Measurements from ENCODE around the gene TRPM2. TPM values are rescaled to one million over a fixed set of nuclear protein-coding genes. Genes with fewer than 3 reads are reported as not detected.

Gene TRPM2
- total RNA-seq, 4 donors from 2014 or later = 0.40 to 6.9 (median 2.5) TPM

DNA sequence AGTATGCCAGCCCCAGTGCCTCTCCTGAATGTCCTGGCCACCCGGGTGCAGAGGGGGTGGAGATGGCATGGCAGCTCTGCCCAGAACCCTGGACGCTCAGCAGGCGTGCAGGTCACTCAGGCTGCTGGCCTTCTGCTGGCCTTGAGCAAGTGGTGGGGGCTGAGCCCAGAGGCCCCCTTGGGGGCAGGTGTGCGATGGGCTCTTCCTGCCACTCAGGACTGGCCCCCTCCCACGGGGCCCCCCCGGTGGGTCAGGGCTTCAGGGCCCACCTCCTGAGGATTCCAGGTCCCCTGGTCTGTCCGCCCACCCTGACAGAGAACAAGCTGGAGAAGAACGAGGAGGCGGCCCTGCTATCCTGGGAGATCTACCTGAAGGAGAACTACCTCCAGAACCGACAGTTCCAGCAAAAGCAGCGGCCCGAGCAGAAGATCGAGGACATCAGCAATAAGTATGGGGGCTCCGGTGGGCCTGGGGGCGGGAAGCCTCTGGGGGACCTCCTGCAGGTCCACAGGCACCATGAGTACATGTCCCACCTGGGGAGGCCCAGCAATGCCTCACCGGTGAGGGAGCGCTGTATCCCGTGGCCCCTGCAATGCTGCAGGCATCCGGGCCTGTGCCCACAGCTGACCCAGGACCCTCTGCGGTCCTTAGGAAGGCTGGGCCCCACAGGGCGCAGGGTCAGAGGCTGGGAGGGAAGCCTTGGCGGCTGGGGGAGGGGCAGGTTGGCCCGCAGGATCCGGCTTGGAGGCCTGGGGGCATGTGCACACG lies 64.9 kb downstream of the TRPM2 start:
- 80 to 93% methylated on average over 1 to 6 of the region's 25 CpGs for WGBS, 2 donors
- Histone ChIP-seq H3K4me3 (no peak overlapping the region), H3K9me3 (peaks cover 0 to 7% (median 0%) of the 10 kb centered on the region in 3 donors), H3K36me3 (no peaks in the 10 kb centered on the region), H3K27me3 (peaks cover 0 to 34% (median 0%) of the 10 kb centered on the region in 4 donors), H3K4me1 (no peaks in the 10 kb centered on the region), H3K27ac (no peak overlapping the region)
- no peak for DNase-seq
- intact Hi-C loops (cut with DNase I) = no loop called here
- TF ChIP-seq, protein P1, sequence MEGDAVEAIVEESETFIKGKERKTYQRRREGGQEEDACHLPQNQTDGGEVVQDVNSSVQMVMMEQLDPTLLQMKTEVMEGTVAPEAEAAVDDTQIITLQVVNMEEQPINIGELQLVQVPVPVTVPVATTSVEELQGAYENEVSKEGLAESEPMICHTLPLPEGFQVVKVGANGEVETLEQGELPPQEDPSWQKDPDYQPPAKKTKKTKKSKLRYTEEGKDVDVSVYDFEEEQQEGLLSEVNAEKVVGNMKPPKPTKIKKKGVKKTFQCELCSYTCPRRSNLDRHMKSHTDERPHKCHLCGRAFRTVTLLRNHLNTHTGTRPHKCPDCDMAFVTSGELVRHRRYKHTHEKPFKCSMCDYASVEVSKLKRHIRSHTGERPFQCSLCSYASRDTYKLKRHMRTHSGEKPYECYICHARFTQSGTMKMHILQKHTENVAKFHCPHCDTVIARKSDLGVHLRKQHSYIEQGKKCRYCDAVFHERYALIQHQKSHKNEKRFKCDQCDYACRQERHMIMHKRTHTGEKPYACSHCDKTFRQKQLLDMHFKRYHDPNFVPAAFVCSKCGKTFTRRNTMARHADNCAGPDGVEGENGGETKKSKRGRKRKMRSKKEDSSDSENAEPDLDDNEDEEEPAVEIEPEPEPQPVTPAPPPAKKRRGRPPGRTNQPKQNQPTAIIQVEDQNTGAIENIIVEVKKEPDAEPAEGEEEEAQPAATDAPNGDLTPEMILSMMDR (IDR thresholded peaks at IDR 0.05) = no peak
- TF ChIP-seq POLR2A (IDR thresholded peaks at IDR 0.05) = no peak

DNA sequence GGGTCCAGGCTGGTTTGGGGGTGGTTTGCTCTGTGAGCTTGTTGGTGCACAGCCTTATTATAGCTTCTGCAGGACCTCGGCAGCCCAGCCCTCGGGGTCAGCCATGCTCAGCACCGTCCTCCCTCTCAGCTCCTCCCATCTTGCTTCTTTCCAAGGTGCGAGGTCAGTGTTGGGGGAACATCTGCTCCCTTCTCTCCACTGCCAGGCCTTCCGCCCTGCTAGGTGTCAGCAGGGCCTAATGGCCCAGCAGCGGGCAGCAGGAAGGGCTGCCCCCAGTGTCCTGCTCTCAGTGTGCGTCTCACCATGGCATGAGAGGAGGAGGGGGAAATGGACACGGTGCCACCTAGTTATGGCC lies 65.4 kb downstream of the TRPM2 start:
- no peak overlapping the region for H3K27ac ChIP-seq
- H3K4me1 ChIP-seq = no peaks in the 10 kb centered on the region
- TF ChIP-seq, protein P1 (IDR thresholded peaks at IDR 0.05) = no peak
- no peak for TF ChIP-seq POLR2A (IDR thresholded peaks at IDR 0.05)
- no peak for DNase-seq
- no peak overlapping the region for H3K4me3 ChIP-seq
- intact Hi-C loops (cut with DNase I) = no loop called here
- H3K36me3 ChIP-seq = no peaks in the 10 kb centered on the region
- peaks cover 0 to 7% (median 0%) of the 10 kb centered on the region in 3 donors for H3K9me3 ChIP-seq
- no CpG with 5 or more reads among the region's 8 CpGs for WGBS, 2 donors
- H3K27me3 ChIP-seq = peaks cover 0 to 29% (median 0%) of the 10 kb centered on the region in 4 donors

DNA sequence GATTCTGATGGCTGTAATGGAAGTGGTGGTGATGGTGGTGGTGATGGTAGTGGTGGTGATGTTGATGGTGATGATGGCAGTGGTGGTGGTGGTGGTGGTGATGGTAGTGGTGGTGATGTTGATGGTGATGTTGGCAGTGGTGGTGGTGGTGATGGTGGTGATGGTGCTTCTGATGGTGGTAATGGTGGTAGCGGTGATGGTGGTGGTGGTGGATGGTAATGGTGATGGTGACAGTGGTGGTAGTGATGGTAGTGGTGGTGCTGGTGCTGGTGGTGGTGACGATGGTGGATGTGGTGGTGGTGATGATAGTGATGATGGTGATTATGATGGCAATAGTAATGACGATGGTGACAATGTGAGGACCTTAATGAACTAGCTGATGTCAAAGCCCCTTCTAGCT lies 66.3 kb downstream of the TRPM2 start:
- H3K27ac ChIP-seq = no peak overlapping the region
- no peak overlapping the region for H3K4me3 ChIP-seq
- no peaks in the 10 kb centered on the region for H3K36me3 ChIP-seq
- intact Hi-C loops (cut with DNase I) = no loop called here
- no peak for DNase-seq
- 84 to 95% methylated on average over 3 of the region's 3 CpGs for WGBS, 2 donors
- TF ChIP-seq, protein P1 (IDR thresholded peaks at IDR 0.05) = no peak
- TF ChIP-seq POLR2A (IDR thresholded peaks at IDR 0.05) = no peak
- peaks cover 0 to 7% (median 0%) of the 10 kb centered on the region in 3 donors for H3K9me3 ChIP-seq
- peaks cover 0 to 29% (median 0%) of the 10 kb centered on the region in 4 donors for H3K27me3 ChIP-seq
- H3K4me1 ChIP-seq = no peaks in the 10 kb centered on the region

DNA sequence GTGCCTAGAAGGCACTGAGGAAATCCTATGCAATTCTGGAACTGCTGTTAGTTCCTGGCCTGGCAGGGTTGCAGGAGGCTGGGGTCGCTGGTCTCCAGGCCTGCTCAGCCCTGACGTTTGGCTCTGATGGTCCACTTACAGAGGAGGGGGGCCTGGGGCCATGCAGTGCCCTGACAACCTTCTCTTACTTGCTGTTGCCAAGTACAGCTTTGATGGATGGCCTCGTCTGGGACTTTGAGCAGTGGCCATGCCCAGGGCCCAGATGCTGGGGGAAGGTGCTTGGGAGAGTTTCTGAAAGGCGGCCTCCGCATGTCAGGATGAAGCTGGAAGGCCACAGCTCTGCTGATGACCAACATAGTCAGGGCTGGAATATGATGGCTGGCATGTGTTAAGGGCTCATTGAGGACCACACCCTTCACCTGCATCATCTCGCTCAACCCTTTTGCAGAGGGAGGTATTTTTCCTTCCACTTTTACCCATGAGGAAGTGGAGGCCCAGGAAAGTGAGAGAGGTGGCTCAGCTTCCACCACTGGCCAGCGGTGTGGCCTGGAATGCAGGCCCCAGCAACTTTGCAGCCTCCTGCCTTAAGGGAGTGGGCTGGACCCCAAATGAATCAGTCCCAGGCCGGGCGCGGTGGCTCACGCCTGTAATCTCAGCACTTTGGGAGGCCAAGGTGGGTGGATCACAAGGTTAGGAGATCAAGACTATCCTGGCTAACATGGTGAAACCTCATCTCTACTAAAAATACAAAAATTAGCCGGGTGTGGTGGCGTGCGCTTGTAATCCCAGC lies 67.2 kb downstream of the TRPM2 start:
- DNase-seq = no peak
- no peak for TF ChIP-seq POLR2A (IDR thresholded peaks at IDR 0.05)
- TF ChIP-seq, protein P1 (IDR thresholded peaks at IDR 0.05) = no peak
- Histone ChIP-seq H3K9me3 (peaks cover 0 to 7% (median 0%) of the 10 kb centered on the region in 3 donors), H3K4me3 (no peak overlapping the region), H3K27me3 (peaks cover 0 to 29% (median 0%) of the 10 kb centered on the region in 4 donors), H3K27ac (no peak overlapping the region), H3K36me3 (no peaks in the 10 kb centered on the region), H3K4me1 (no peaks in the 10 kb centered on the region)
- intact Hi-C loops (cut with DNase I) = no loop called here
- WGBS, 2 donors = 76 to 88% methylated on average over 4 to 5 of the region's 14 CpGs

Data from esophagus squamous epithelium (tissue), 5 donors.